OCI-LY1 (cell line): ENCODE measurements around the gene RAD17.

Experiments used
- H2AFZ ChIP-seq: fragments of 200-600 bp; sonication (generic), shearing (Covaris generic); 2 replicates; pipeline ENCODE4 v1.6.0; 2014; ENCODE audit warnings: antibody characterized with exemption, mild to moderate bottlenecking, low read length
- H3F3A ChIP-seq: fragments of 200-600 bp; sonication (generic), shearing (Covaris generic); 2 replicates; pipeline ENCODE4 v1.6.0; 2014; ENCODE audit warnings: mild to moderate bottlenecking, antibody characterized with exemption, low read length, moderate library complexity; ENCODE audit not compliant: insufficient read depth
- H3K27ac ChIP-seq: fragments of 200-600 bp; sonication (generic); 2 replicates; pipeline ENCODE4 v1.5.1; 2014; ENCODE audit warnings: low read length, mixed run types, mild to moderate bottlenecking, low read depth; ENCODE audit not compliant: poor library complexity, severe bottlenecking
- H3K27me3 ChIP-seq: fragments of 200-600 bp; sonication (generic); 2 replicates; pipeline ENCODE4 v1.6.0; 2014; ENCODE audit warnings: antibody characterized with exemption, mild to moderate bottlenecking, low read length, moderate library complexity; ENCODE audit not compliant: insufficient read depth
- H3K36me3 ChIP-seq: fragments of 200-600 bp; sonication (generic); 2 replicates; pipeline ENCODE4 v1.6.1; 2014; ENCODE audit warnings: mild to moderate bottlenecking, antibody characterized with exemption, low read length, moderate library complexity, mixed read lengths; ENCODE audit not compliant: insufficient read depth
- H3K4me1 ChIP-seq: fragments of 200-600 bp; sonication (generic); 2 replicates; pipeline ENCODE4 v1.5.1; 2014; ENCODE audit warnings: mild to moderate bottlenecking, low read length, moderate library complexity; ENCODE audit not compliant: insufficient read depth, severe bottlenecking
- H3K4me2 ChIP-seq: fragments of 200-600 bp; sonication (generic), shearing (Covaris generic); 2 replicates; pipeline ENCODE4 v1.6.1; 2014; ENCODE audit warnings: low read length
- H3K4me3 ChIP-seq: fragments of 200-600 bp; sonication (generic); 2 replicates; pipeline ENCODE4 v1.5.1; 2014; ENCODE audit warnings: low read length, low read depth, mild to moderate bottlenecking, mixed read lengths; ENCODE audit not compliant: poor library complexity, severe bottlenecking
- H3K79me2 ChIP-seq: fragments of 200-600 bp; shearing (Covaris generic); 2 replicates; pipeline ENCODE4 v1.6.1; 2016; ENCODE audit warnings: mixed run types, low read length, mixed read lengths; ENCODE audit not compliant: insufficient read depth
- H3K9ac ChIP-seq: fragments of 200-600 bp; sonication (generic), shearing (Covaris generic); 2 replicates; pipeline ENCODE4 v1.6.1; 2014; ENCODE audit warnings: mild to moderate bottlenecking, low read length, mixed read lengths
- H3K9me2 ChIP-seq: fragments of 200-600 bp; sonication (generic), shearing (Covaris generic); 2 replicates; pipeline ENCODE4 v1.6.1; 2014; ENCODE audit warnings: low read depth, mild to moderate bottlenecking, low read length, mixed read lengths
- H3K9me3 ChIP-seq: fragments of 200-600 bp; shearing (Covaris generic); 2 replicates; pipeline ENCODE4 v1.6.1; 2014; ENCODE audit warnings: low read length, mixed read lengths
- H4K20me1 ChIP-seq: fragments of 200-600 bp; sonication (generic), shearing (Covaris generic); 2 replicates; pipeline ENCODE4 v1.6.0; 2016; ENCODE audit warnings: mild to moderate bottlenecking, low read length; ENCODE audit not compliant: insufficient read depth
- CTCF ChIP-seq: fragments of 200-600 bp; sonication (generic), shearing (Covaris generic); IDR thresholded peaks from 2 replicates; pipeline ENCODE4 v1.5.1; 2017; ENCODE audit warnings: mild to moderate bottlenecking, antibody characterized with exemption, low read length, moderate library complexity, mixed read lengths
- EZH2 ChIP-seq: fragments of 200-600 bp; sonication (generic), shearing (Covaris generic); IDR thresholded peaks from 2 replicates; pipeline ENCODE4 v1.8.0; 2017; ENCODE audit warnings: borderline replicate concordance, mixed run types, mild to moderate bottlenecking, antibody characterized with exemption, low read length, moderate library complexity, mixed read lengths

RAD17 gene

GRCh38 chr5:69416699-69417098 is 47.1 kb downstream of the RAD17 start:
- peaks cover 19% of the 10 kb centered on the region for H3K4me1 ChIP-seq
- H3K9ac ChIP-seq: no peak overlapping the region
- no peaks in the 10 kb centered on the region for H3K79me2 ChIP-seq
- H3K27me3 ChIP-seq: no peaks in the 10 kb centered on the region
- no peak overlapping the region for H3K4me3 ChIP-seq
- H3F3A ChIP-seq: peaks cover 3% of the 10 kb centered on the region; the same call in 1 of the 2 replicates
- TF ChIP-seq CTCF (no peak), EZH2 (no peak)
- H3K27ac ChIP-seq: no peak overlapping the region
- no peak overlapping the region for H2AFZ ChIP-seq
- H3K9me3 ChIP-seq: no peaks in the 10 kb centered on the region
- peaks cover 13% of the 10 kb centered on the region; the same call in 1 of the 2 replicates for H3K36me3 ChIP-seq
- no peak overlapping the region for H3K4me2 ChIP-seq
- no peaks in the 10 kb centered on the region for H3K9me2 ChIP-seq
- H4K20me1 ChIP-seq: no peaks in the 10 kb centered on the region

- Histone ChIP-seq H3K36me3 (peaks cover 12% of the 10 kb centered on the region; the same call in 1 of the 2 replicates), H4K20me1 (no peaks in the 10 kb centered on the region), H3K9me3 (no peaks in the 10 kb centered on the region), H3K9ac (no peak overlapping the region), H3K27ac (no peak overlapping the region), H3K9me2 (no peaks in the 10 kb centered on the region), H3F3A (peaks cover 3% of the 10 kb centered on the region; the same call in 1 of the 2 replicates), H3K4me1 (peaks cover 19% of the 10 kb centered on the region), H3K27me3 (no peaks in the 10 kb centered on the region), H2AFZ (no peak overlapping the region), H3K4me3 (no peak overlapping the region), H3K4me2 (no peak overlapping the region), H3K79me2 (no peaks in the 10 kb centered on the region)
- TF ChIP-seq CTCF (no peak), EZH2 (no peak)
Measured at GRCh38 chr5:69418554-69418953, 48.9 kb downstream of the RAD17 start.

- H3F3A ChIP-seq: no peaks in the 10 kb centered on the region
- H3K4me2 ChIP-seq: no peak overlapping the region
- no peaks in the 10 kb centered on the region for H4K20me1 ChIP-seq
- H2AFZ ChIP-seq: no peak overlapping the region
- H3K9me3 ChIP-seq: no peaks in the 10 kb centered on the region
- TF ChIP-seq CTCF (no peak), EZH2 (no peak)
- H3K9me2 ChIP-seq: no peaks in the 10 kb centered on the region
- H3K4me3 ChIP-seq: no peak overlapping the region
- no peak overlapping the region for H3K9ac ChIP-seq
- H3K27ac ChIP-seq: no peak overlapping the region
- H3K4me1 ChIP-seq: no peaks in the 10 kb centered on the region
- H3K79me2 ChIP-seq: no peaks in the 10 kb centered on the region
- H3K27me3 ChIP-seq: no peaks in the 10 kb centered on the region
- H3K36me3 ChIP-seq: peaks cover 3% of the 10 kb centered on the region; the same call in 1 of the 2 replicates
Measured at GRCh38 chr5:69431424-69432303, 62.0 kb downstream of the RAD17 start.
